ENCODE data around the gene LRCOL1. TPM values are rescaled to one million over a fixed set of nuclear protein-coding genes. Genes with fewer than 3 reads are reported as not detected.

The LRCOL1 gene
- total RNA-seq, 6 experiments from 2014 or later = 0.61 to 13.1 (median 6.8) TPM

GRCh38 chr12:132618683-132619043 is 8.3 kb upstream of the LRCOL1 start, which contains the start of gene P2RX2:
P2RX2 (plus strand) TSS chr12:132618776; CDS start chr12:132618817, 41 bp downstream.
- TF ChIP-seq POLR2A (IDR thresholded peaks at IDR 0.05) = no peak
- no peak for TF ChIP-seq CTCF (IDR thresholded peaks at IDR 0.05)
- Histone ChIP-seq H3K4me1 (peaks cover 0 to 4% (median 0%) of the 10 kb centered on the region in 4 donors), H3K4me3 (no peak within 1 kb of the TSS), H3K27ac (no peak within 1 kb of the TSS), H3K36me3 (no peaks in the 10 kb centered on the region), H3K27me3 (peaks cover 0 to 13% of the 10 kb centered on the region in 2 donors), H3K9me3 (no peaks in the 10 kb centered on the region)
- intact Hi-C loops (cut with DNase I) = no loop called here
- DNase-seq = no peak
- WGBS (ENCODE audit: insufficient coverage, low coverage, low lambda C conversion rate, missing lambda C conversion rate) = no CpG with 5 or more reads among the region's 49 CpGs
- ATAC-seq = no peak

- H3K9me3 ChIP-seq = no peaks in the 10 kb centered on the region
- H3K27me3 ChIP-seq = peaks cover 0 to 13% of the 10 kb centered on the region in 2 donors
- H3K36me3 ChIP-seq = no peaks in the 10 kb centered on the region
- TF ChIP-seq CTCF (IDR thresholded peaks at IDR 0.05) = no peak
- TF ChIP-seq POLR2A (IDR thresholded peaks at IDR 0.05) = no peak
- 25% methylated on average over 16 of the region's 51 CpGs for WGBS (ENCODE audit: insufficient coverage, low coverage, low lambda C conversion rate, missing lambda C conversion rate)
- H3K27ac ChIP-seq = no peak overlapping the region
- H3K4me1 ChIP-seq = peaks cover 0 to 4% (median 0%) of the 10 kb centered on the region in 4 donors
- DNase-seq (no peak), ATAC-seq (no peak)
- intact Hi-C loops (cut with DNase I) = no loop called here
- H3K4me3 ChIP-seq = no peak overlapping the region
These were observed 7.7 kb upstream of the LRCOL1 start for GRCh38 chr12:132617822-132618682.

GRCh38 chr12:132617135-132617701 is 6.8 kb upstream of the LRCOL1 start:
- 56% methylated on average over 1 of the region's 4 CpGs for WGBS (ENCODE audit: insufficient coverage, low coverage, low lambda C conversion rate, missing lambda C conversion rate)
- H3K4me3 ChIP-seq = no peak overlapping the region
- no peaks in the 10 kb centered on the region for H3K9me3 ChIP-seq
- intact Hi-C loops (cut with DNase I) = no loop called here
- no peak for ATAC-seq
- TF ChIP-seq POLR2A (IDR thresholded peaks at IDR 0.05) (no peak), CTCF (IDR thresholded peaks at IDR 0.05) (no peak)
- no peak for DNase-seq
- peaks cover 0 to 4% (median 0%) of the 10 kb centered on the region in 4 donors for H3K4me1 ChIP-seq
- no peak overlapping the region for H3K27ac ChIP-seq
- H3K36me3 ChIP-seq = no peaks in the 10 kb centered on the region
- peaks cover 0 to 13% of the 10 kb centered on the region in 2 donors for H3K27me3 ChIP-seq

- Histone ChIP-seq H3K4me3 (no peak overlapping the region), H3K36me3 (no peaks in the 10 kb centered on the region), H3K27ac (no peak overlapping the region), H3K4me1 (peaks cover 0 to 4% (median 0%) of the 10 kb centered on the region in 4 donors), H3K9me3 (no peaks in the 10 kb centered on the region), H3K27me3 (peaks cover 0 to 13% of the 10 kb centered on the region in 2 donors)
- TF ChIP-seq CTCF (IDR thresholded peaks at IDR 0.05) (no peak), POLR2A (IDR thresholded peaks at IDR 0.05) (no peak)
- ATAC-seq (no peak), DNase-seq (no peak)
- intact Hi-C loops (cut with DNase I) = no loop called here
- 68% methylated on average over 6 of the region's 16 CpGs for WGBS (ENCODE audit: insufficient coverage, low coverage, low lambda C conversion rate, missing lambda C conversion rate)
These were observed 5.2 kb upstream of the LRCOL1 start for GRCh38 chr12:132615579-132616038.
